ENCODE measurements around the gene ZNF613. TPM values are rescaled to one million over a fixed set of nuclear protein-coding genes. Genes with fewer than 3 reads are reported as not detected.
"Not testable (repeated sequence)": the region's sequence is repeated elsewhere in the genome, so short reads cannot be mapped to it uniquely, and the experiment has no call there.

Gene ZNF613
- polyA plus RNA-seq, 1 donor = 5.5 TPM

DNA sequence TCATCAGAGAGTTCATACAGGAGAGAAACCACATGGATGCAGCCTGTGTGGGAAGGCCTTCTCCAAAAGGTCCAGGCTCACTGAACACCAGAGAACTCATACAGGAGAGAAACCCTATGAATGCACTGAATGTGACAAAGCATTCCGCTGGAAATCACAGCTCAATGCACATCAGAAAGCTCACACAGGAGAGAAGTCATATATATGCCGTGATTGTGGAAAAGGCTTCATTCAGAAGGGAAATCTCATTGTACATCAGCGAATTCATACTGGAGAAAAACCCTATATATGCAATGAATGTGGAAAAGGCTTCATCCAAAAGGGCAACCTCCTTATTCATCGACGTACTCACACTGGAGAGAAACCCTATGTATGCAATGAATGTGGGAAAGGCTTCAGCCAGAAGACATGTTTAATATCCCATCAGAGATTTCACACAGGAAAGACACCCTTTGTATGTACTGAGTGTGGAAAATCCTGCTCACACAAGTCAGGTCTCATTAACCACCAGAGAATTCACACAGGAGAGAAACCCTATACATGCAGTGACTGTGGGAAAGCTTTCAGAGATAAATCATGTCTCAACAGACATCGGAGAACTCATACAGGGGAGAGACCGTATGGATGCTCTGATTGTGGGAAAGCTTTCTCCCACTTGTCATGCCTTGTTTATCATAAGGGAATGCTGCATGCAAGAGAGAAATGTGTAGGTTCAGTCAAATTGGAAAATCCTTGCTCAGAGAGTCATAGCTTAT lies 17.7 kb downstream of the ZNF613 start:
- DNase-seq = no peak

DNA sequence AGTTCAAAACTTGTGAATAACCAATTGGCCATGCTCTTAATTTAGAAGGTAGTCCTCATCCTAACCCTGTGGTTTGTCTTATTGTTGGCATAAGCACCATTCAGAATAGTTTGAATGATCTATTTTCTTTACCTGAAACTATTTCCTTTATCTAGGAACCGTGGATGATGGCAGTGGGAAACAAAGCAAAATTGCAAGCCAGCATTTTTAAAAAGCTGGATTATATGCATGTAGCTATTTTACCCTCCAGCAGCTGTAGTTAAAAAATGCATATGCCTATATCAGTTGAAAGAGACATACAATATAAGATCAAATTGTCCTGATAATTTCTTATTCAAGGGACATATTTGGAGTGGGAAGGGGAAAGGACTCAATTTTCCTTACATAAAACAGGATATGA lies 19.3 kb downstream of the ZNF613 start:
- no peak for DNase-seq

DNA sequence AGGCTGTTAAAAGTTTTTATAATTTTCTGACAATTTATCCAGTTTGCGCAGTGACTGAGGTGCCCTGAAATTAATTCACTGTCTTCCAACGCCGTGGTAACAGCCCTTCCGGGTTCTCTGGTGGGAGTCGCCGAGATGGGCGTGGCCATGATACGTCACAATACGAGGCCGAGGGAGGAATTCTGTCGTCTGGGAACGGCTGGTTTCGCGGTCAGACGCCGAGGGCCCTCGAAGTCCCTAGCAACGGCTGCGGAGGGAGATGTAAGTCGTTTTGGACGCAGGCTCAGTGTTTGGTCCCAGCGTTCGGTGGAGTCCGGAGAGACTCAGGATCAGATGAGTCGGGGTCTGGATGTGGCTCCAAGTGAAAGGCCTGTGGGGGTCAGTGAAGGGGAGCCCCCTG lies 21.7 kb downstream of the ZNF613 start:
- peak; percentile 32 for DNase-seq

DNA sequence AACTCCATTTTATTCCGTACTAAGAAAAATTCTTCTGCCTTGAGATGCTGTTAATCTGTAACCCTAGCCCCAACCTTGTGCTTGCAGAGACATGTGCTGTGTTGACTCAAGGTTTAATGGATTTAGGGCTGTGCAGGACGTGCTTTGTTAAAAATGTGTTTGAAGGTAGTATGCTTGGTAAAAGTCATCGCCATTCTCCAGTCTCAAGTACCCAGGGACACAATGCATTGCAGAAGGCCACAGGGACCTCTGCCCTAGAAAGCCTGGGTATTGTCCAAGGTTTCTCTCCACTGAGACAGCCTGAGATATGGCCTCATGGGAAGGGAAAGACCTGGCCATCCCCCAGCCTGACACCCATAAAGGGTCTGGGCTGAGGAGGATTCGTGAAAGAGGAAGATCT lies 30.6 kb downstream of the ZNF613 start:
- not testable (repeated sequence) for DNase-seq

DNA sequence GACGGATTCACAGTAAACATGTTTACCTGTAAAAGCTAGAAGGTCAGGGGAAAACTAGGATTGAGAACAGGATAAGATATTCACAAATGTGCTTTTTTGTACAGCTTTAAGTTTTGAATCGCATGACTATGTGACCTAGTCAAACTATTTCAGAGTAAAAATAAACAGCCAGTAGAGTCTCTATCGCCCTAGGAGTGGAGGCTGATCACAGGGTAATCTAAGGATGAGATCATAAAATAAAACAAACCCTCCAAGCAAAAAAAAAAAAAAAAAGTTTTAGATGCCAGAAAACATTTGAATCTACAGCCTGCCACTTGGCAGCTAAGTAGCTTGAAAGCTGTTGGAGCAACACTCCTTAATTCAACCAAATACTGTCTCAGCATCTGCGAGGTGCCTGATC lies 32.5 kb downstream of the ZNF613 start:
- no peak for DNase-seq

DNA sequence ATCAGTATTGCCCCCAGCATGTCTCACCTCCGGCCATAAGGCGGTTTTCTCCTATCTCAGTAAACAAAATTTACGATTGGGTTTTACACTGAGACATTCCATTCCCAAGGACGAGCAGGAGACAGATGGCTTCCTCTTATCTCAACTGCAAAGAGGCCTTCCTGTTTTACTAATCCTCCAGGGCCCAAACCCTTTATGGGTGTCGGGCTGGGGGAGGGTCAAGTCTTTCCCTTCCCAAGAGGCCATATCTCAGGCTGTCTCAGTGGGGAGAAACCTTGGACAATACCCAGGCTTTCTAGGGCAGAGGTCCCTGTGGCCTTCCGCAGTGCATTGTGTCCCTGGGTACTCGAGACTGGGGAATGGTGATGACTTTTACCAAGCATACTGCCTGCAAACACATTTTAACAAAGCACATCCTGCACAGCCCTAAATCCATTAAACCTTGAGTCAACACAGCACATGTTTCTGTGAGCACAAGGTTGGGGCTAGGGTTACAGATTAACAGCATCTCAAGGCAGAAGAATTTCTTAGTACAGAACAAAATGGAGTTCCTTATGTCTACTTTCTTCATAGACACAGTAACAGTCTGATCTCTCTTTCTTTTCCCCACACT lies 33.5 kb downstream of the ZNF613 start:
- not testable (repeated sequence) for DNase-seq

DNA sequence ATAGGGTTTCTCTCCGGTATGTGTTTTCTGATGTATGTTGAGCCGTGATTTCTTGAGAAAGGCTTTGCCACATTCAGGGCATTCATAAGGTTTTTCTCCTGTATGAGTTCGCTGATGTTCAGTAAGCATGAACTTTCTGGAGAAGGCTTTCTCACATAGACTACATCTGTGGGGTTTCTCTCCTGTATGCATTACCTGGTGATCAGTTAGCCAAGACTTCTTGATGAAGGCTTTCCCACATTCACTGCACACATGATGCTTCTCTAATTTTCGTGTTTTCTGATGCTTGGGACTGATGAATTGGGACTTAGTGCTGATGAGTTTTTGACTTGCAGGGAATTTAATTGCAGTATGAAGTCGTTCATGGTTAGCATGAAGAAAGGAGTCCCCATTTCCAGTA lies 38.3 kb downstream of the ZNF613 start:
- no peak for DNase-seq

DNA sequence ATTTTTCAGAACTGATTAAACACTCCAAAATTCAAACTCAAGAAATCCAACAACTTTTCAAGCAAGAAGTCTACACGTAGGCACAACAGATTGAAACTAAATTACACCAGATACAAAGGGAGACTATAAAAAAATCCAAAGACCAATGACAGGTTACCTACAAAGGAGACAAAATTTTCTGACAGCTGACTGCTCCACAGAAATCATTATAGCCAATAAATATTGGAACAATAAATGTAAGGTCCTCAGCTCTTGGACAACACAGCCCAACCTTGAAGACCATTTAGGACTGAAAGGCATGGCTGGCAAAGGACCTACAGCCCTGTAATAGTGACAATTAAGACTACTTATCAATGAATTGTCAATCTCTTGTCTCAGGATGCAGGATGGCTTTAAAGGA lies 43.4 kb downstream of the ZNF613 start:
- no peak for DNase-seq

DNA sequence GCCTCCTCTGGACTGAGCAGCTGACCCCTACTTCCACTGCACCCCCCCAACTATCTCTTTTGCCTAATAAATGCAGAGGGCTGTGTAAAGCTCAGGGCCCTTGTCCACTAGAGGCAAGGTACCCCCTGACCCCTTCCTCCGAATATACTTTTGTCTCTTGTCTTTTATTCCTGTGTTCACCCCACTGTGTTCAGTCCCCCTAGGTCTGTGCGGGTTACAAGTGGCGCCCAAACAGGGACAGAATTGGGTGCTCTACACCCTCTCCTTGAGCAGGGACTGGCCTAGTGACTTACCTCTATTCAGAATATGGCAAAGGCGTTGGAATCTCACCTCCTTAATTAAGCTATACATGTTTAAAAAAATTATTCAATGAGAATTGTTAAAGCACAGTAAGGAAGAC lies 44.4 kb downstream of the ZNF613 start:
- DNase-seq = no peak

DNA sequence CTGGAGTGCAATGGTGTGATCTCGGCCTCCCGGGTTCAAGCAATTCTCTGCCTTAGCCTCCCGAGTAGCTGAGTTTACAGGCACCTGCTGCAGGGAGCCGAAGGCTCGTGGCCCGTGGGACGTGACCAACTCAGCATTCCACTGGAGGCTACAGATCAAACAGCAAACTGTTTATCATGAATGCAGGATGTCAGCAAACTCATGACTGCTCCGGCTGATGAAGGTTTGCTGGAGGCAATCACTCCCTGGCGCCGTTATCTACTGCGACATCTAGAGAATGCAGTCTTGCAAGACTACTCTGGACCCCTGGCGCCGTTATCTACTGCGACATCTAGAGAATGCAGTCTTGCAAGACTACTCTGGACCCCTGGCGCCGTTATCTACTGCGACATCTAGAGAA lies 48.5 kb downstream of the ZNF613 start:
- DNase-seq = not testable (repeated sequence)

DNA sequence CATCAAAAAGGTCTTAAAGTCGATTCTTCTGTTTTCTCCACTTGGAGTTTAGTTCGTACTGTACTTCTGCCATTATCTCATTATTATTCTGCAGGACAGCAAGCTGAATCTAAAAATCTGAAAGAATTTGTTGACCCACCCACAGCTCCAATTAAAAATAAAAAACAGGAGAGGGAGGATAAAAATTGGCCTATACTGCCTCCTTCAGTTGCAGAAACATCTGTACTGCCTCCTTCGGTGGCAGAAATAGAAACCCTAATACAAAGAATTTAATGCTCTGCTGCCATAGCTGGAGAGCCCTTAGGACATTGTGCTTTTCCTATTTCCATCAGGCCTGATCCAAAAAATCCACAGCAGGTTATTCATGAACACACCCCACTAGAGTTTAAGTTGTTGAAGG lies 49.6 kb downstream of the ZNF613 start:
- no peak for DNase-seq

DNA sequence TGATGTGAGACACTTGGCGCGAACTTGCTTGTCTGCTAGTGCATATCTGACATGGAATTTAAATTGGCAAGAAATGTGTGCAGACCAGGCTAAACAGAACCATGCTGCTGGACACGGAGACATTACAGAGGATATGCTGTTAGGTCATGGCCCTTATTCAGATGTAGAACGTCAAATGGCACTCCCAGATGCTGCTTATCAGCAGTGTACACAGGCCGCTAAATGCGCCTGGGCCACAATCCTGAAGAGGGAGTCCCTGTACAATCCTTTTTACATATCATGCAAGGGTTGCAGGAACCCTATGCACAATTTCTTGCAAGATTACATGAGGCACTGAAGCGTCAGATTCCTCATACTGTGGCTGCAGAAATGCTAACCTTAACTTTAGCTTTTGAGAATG lies 50.1 kb downstream of the ZNF613 start:
- DNase-seq = no peak

DNA sequence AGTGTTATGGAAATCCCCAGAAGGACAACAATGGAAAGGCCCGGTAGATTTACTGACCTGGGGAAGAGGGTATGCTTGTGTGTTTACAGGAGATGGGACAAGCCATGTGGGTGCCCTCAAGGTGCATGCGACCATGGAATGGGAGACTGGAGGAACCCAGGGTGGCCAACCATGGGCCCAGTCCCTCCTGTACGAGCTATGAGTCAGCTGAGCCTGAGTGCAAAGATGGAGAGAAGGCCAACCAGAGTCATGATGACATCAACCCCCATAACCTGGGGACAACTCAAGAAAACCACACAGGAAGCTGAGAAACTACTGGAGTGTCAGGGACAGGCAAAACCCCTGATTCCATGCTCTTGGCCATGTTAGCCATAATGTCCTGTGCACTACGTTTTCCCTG lies 51.6 kb downstream of the ZNF613 start:
- no peak for DNase-seq

DNA sequence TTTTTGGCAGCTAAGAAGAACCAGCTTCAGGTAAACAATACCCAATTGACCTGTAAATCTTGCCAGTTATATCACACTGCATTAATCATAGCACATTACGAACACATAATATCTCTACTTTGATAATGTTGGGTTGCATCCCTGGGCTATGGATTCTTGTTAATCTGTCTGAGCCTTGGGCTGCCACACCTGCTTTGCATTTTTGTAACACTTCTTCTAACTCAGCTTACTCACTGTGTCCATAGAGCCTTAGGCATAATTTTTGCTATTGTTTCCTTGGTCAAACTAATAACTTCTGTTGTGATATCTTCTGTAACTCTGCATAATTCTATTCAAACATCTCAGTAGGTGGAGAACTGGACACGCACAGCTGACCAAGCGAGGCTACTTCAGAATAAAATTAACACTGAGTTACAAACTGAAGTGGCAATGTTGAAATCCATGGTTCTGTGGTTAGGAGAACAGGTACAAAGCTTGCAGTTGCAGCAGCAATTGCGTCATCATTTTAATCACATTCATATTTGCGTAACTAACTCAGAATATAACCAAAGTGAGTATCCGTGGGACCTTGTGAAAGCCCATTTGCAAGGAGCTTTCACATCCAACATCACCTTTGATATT lies 53.0 kb downstream of the ZNF613 start:
- DNase-seq = no peak

DNA sequence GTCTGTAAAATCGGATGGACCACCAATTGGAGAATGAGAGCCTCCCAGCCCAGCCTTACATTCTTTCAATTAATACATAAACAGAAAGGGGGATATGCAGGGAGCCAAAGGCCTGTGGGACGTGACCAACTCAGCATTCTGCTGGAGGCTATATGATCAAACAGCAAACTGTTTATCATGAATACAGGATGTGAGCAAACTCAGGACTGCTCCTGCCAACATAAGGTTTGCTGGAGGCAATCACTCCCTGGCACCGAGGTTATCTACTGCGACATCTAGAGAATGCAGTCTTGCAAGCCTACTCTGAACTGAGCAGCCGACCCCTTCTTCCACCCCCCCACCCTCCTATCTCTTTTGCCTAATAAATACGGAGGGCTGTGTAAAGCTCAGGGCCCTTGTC lies 53.7 kb downstream of the ZNF613 start:
- DNase-seq = not testable (repeated sequence)

DNA sequence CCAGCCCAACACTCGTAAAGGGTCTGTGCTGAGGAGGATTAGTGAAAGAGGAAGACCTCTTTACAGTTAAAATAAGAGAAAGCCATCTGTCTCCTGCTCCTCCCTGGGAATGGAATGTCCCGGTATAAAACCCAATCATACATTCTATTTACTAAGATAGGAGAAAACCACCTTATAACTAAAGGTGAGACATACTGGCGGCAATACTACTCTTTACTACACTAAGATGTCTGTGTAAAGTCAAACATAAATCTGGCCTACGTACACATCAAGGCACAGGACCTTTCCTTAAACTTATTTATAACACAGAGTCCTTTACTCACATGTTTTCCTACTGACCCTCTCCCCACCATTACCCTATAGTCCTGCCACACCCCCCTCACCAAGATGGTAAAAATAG lies 56.1 kb downstream of the ZNF613 start:
- DNase-seq = no peak

DNA sequence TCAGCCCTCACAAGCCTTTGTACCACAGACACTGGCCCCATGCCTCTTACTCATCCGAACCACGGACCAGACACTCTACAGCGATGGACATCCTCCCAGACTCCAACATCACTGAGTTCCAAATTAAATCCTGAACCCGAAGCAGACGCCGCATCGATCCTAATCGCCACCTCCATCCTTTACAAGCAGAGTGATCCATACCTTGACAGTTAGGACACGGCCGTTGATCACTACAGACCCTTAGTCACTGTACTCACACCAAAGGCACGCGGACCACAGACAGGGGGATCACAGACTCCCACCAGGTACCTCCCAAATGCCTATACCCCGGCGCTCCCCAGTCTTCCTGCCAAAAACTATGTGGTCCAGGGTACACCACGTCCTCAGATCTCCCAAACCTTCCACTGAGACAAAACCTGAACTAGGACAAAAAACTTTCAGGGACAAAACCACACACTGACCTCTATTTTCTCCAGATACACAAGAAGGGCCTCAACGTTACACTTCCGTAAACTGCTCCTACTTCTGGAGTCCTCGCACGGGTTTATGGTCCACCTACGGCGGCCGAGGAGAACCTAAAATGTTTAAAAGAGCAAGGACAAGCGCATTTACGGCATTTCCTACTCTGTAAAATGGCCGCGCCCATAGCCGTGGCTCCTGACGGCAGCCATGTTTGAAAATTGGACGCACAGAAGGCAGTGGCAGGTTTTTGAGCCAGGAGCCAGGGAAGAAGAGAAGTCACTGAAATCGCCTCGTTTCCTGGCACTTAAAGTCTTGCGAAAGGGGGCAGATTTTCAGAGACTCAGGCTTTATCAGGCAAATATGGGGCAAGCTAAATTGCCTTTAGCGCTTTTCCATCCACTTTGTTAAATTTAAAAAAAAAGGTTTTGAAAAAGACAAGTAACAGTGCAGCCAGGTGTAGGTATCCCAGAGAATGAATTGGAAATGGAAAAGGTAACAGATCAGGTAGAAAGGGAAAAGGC lies 59.3 kb downstream of the ZNF613 start, which contains the start of gene ZNF350:
Gene ZNF350 (minus strand): TSS at position 532 of the 983 bp plus-strand sequence. CDS start 12,480 bp downstream, outside the sequence.
- DNase-seq = peak; percentile 93

DNA sequence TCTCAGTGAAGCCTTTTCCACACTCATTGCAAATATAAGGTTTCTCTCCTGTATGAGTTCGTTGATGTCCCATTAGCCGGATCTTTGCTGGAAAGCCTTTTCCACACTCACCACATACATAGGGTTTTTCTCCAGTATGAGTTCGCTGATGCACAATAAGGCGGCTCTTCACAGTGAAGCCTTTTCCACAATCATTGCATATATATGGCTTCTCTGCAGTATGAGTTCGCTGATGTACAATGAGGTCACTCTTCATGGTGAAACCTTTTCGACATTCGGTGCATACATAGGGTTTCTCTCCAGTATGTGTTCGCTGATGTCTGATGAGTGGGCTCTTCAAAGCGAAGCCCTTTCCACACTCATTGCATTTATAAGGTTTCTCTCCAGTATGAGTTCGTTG lies 66.2 kb downstream of the ZNF613 start:
- no peak for DNase-seq

DNA sequence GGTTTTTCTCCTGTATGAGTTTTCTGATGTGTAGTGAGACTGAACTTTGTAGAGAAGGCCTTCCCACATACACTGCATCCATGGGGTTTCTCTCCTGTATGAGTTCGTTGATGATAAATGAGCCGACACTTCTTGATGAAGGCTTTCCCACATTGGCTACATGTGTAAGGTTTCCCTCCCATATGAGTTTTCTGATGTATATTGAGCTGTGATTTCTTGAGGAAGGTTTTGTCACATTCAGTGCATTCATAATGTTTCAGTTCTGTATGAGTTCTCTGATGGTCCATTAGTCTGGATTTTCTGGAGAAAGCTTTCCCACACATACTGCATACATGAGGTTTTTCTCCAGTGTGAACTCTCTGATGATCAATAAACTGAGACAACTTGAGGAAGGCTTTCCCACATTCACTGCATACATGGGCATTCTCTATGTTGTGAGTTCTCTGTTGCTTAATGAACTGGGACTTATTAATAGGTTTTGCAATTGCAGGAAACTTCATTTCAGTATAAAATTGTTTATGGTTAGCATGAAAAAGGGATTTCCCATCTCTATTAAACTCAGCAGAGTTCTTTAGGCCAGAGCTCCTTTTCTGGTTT lies 66.9 kb downstream of the ZNF613 start:
- no peak for DNase-seq

All from hindlimb muscle (tissue), 1 donor.